Tibial nerve (tissue), 4 donors: ENCODE measurements around the gene KANSL1L.

Experiments
- EP300 ChIP-seq, 2 donors: sonication (generic); formaldehyde crosslinking; IDR thresholded peaks; one replicate each; pipeline ENCODE4 v1.6.1; 2017; ENCODE audit warnings: antibody characterized with exemption in 2 of 2, mild to moderate bottlenecking in 1 of 2
- POLR2A ChIP-seq, 2 donors: fragments of 450-650 bp; IDR thresholded peaks; one replicate each; pipeline ENCODE4 v1.6.1; 2017; ENCODE audit warnings: antibody characterized with exemption in 2 of 2, mild to moderate bottlenecking in 2 of 2, moderate library complexity in 2 of 2
- TF ChIP-seq, protein P1 (sequence below), 5 experiments: fragments of 200-600 bp in 3 of 5; fragments of 450-650 bp in 2 of 5; sonication (generic) in 3 of 5; IDR thresholded peaks; one replicate each; pipeline ENCODE4 v1.5.1; 2016 to 2019; ENCODE audit warnings: antibody characterized with exemption in 5 of 5, mild to moderate bottlenecking in 3 of 5, moderate library complexity in 2 of 5

DNA sequence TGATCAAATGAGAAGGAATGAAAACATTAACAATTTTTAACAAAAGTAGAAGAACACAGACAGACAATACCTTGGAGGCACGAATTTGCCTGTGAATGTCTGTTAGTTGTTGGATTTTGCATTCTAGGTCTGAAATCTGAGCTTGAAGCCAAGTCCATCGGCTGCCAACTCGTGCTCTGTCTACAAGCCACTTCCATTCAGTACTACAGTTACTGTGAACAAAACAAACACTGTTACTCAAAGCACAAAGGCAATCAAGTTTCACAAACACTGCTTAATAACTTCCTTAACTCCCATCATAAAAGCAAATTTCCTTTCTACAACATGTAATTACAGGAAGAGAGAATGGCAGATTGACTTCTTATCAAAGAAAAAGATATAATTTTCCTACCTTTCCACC, 42.2 kb downstream of the KANSL1L start:
- TF ChIP-seq POLR2A (IDR thresholded peaks at IDR 0.05): no peak
- TF ChIP-seq, protein P1, sequence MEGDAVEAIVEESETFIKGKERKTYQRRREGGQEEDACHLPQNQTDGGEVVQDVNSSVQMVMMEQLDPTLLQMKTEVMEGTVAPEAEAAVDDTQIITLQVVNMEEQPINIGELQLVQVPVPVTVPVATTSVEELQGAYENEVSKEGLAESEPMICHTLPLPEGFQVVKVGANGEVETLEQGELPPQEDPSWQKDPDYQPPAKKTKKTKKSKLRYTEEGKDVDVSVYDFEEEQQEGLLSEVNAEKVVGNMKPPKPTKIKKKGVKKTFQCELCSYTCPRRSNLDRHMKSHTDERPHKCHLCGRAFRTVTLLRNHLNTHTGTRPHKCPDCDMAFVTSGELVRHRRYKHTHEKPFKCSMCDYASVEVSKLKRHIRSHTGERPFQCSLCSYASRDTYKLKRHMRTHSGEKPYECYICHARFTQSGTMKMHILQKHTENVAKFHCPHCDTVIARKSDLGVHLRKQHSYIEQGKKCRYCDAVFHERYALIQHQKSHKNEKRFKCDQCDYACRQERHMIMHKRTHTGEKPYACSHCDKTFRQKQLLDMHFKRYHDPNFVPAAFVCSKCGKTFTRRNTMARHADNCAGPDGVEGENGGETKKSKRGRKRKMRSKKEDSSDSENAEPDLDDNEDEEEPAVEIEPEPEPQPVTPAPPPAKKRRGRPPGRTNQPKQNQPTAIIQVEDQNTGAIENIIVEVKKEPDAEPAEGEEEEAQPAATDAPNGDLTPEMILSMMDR (IDR thresholded peaks at IDR 0.05): no peak
- TF ChIP-seq EP300 (IDR thresholded peaks at IDR 0.05): no peak
